WI38 (cell line): ENCODE measurements around the gene SLC25A29.

Source experiments
- H3K4me3 ChIP-seq: 2 replicates; pipeline ENCODE4 v1.5.1; 2011; ENCODE audit warnings: low read depth, mild to moderate bottlenecking, control low read depth, low read length
- CTCF ChIP-seq: IDR thresholded peaks from 2 replicates; pipeline ENCODE4 v1.5.1; 2012; ENCODE audit warnings: low read depth, mild to moderate bottlenecking, control low read depth, low read length

The SLC25A29 gene

GRCh38 chr14:100306101-100306997 is at the start of gene SLC25A29:
TSS of gene SLC25A29 (minus strand) at chr14:100306444. CDS start at chr14:100306232, 212 bp downstream.
- TF ChIP-seq CTCF, result no peak
- peak within 1 kb of the TSS; percentile 81 for H3K4me3 ChIP-seq

- TF ChIP-seq CTCF, result no peak
- no peak overlapping the region for H3K4me3 ChIP-seq
Measured at GRCh38 chr14:100350986-100351385, 44.7 kb upstream of the SLC25A29 start.

- no peak for TF ChIP-seq CTCF
- no peak overlapping the region for H3K4me3 ChIP-seq
Measured at GRCh38 chr14:100350276-100350926, 44.2 kb upstream of the SLC25A29 start.

GRCh38 chr14:100348784-100349685 is 42.8 kb upstream of the SLC25A29 start:
- H3K4me3 ChIP-seq, result no peak overlapping the region
- no peak for TF ChIP-seq CTCF

- no peak overlapping the region for H3K4me3 ChIP-seq
- no peak for TF ChIP-seq CTCF
Measured at GRCh38 chr14:100348253-100348729, 42.0 kb upstream of the SLC25A29 start.

- no peak for TF ChIP-seq CTCF
- no peak overlapping the region for H3K4me3 ChIP-seq
Measured at GRCh38 chr14:100346306-100347091, 40.3 kb upstream of the SLC25A29 start.
